ENCODE data around the gene PHYKPL.

GRCh38 chr5:178244576-178244975, 12.0 kb upstream of the PHYKPL start:
- TF ChIP-seq, protein P1, sequence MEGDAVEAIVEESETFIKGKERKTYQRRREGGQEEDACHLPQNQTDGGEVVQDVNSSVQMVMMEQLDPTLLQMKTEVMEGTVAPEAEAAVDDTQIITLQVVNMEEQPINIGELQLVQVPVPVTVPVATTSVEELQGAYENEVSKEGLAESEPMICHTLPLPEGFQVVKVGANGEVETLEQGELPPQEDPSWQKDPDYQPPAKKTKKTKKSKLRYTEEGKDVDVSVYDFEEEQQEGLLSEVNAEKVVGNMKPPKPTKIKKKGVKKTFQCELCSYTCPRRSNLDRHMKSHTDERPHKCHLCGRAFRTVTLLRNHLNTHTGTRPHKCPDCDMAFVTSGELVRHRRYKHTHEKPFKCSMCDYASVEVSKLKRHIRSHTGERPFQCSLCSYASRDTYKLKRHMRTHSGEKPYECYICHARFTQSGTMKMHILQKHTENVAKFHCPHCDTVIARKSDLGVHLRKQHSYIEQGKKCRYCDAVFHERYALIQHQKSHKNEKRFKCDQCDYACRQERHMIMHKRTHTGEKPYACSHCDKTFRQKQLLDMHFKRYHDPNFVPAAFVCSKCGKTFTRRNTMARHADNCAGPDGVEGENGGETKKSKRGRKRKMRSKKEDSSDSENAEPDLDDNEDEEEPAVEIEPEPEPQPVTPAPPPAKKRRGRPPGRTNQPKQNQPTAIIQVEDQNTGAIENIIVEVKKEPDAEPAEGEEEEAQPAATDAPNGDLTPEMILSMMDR (optimal IDR thresholded peaks at IDR 0.05 in 1 of 3, IDR thresholded peaks at IDR 0.05 in 1 of 3, conservative IDR thresholded peaks at IDR 0.05 in 1 of 3; ENCODE audit: extremely low read depth in 1 of 3, insufficient read depth in 2 of 3, low read length in 3 of 3): no peak
- no peak for TF ChIP-seq EZH2 (IDR thresholded peaks at IDR 0.05; ENCODE audit: low read length)
